Omental fat pad (tissue), 4 donors: ENCODE data around the gene ALDH1A2. TPM values are rescaled to one million over a fixed set of nuclear protein-coding genes. Genes with fewer than 3 reads are reported as not detected.
"Not testable (repeated sequence)": the region's sequence is repeated elsewhere in the genome, so short reads cannot be mapped to it uniquely, and the experiment has no call there.

ENCODE experiments used
- ATAC-seq: fragments of 150-250 bp; one replicate; pipeline ENCODE4 v1.9.1; 2016; ENCODE audit warnings: mild to moderate bottlenecking, moderate library complexity; ENCODE audit not compliant: low FRiP score
- DNase-seq: peaks from one replicate; pipeline ENCODE4 v3.0.0-alpha.2; 2019; ENCODE audit warnings: low spot score
- total RNA-seq, 4 donors: library from RNA; depleted of rRNA; stranded (reverse); fragments of >200 nt; gene quantifications; one replicate each; pipeline ENCODE4 v1.1.0, GENCODE V29; 2016
- TF ChIP-seq, protein P1 (sequence below), 3 donors: fragments of 450-650 bp; IDR thresholded peaks; one replicate each; pipeline ENCODE4 v1.5.1; 2016 to 2017; ENCODE audit warnings: antibody characterized with exemption in 3 of 3, mild to moderate bottlenecking in 3 of 3, moderate library complexity in 2 of 3

Gene ALDH1A2
- total RNA-seq, 4 donors from 2014 or later: 16.6 to 172 (median 69.6) TPM

DNA sequence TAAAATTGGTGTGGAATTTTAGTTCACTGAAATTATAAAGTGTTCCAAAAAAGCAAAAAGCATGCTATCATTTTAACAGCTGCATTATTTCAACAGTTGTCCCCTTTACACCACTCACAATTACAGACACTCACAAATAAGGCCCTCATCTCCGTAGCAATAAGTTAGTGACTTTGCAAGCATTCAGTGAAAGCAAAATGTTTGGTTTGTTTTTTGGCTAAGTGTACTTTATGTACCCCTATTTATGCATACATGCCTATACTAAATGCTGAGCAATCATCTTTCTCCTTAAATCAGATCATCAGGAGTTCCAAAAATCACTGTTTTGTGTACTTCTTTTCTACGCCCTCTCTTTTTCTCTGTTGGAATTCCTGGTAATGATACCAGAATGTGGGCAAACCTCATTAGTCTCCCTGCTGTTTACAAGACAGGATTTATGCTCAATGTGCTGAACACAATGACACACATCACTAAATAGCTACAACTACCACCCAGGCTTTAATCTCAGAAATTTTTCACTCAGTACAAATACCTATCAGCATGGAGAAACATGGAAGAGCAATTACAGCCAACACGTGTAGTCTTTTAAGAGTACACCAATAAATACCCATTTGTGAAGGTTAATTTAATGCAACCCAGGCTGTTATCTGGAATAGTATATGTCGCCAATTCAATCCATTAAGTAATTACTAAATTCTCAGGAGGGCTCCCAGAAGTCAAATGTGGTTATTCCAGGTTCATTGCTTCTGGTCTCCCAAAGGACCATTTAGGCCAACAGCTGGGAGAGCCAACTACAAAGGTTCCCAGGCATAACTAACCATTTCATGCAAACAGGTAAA lies 12.0 kb downstream of the ALDH1A2 start:
- TF ChIP-seq, protein P1, sequence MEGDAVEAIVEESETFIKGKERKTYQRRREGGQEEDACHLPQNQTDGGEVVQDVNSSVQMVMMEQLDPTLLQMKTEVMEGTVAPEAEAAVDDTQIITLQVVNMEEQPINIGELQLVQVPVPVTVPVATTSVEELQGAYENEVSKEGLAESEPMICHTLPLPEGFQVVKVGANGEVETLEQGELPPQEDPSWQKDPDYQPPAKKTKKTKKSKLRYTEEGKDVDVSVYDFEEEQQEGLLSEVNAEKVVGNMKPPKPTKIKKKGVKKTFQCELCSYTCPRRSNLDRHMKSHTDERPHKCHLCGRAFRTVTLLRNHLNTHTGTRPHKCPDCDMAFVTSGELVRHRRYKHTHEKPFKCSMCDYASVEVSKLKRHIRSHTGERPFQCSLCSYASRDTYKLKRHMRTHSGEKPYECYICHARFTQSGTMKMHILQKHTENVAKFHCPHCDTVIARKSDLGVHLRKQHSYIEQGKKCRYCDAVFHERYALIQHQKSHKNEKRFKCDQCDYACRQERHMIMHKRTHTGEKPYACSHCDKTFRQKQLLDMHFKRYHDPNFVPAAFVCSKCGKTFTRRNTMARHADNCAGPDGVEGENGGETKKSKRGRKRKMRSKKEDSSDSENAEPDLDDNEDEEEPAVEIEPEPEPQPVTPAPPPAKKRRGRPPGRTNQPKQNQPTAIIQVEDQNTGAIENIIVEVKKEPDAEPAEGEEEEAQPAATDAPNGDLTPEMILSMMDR (IDR thresholded peaks at IDR 0.05): no peak
- DNase-seq (no peak), ATAC-seq (no peak)

DNA sequence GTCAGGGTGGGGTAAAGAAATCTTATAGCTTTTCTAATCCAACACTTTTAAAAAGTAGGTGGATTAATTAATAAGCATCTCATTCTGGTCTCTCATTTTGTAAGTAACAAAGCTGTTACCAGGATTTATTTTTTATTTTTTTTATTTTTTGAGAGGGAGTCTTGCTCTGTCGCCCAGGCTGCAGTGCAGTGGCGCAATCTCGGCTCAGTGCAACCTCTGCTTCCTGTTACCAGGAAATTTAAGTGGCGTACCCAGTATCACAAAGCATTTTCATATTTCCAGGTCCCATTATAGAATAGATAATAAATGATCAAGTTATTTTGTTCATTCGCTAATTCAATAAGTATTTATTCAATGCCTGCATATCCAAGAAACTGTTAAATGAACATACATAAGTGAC lies 13.2 kb downstream of the ALDH1A2 start:
- no peak for DNase-seq
- TF ChIP-seq, protein P1 (IDR thresholded peaks at IDR 0.05): no peak
- no peak for ATAC-seq

DNA sequence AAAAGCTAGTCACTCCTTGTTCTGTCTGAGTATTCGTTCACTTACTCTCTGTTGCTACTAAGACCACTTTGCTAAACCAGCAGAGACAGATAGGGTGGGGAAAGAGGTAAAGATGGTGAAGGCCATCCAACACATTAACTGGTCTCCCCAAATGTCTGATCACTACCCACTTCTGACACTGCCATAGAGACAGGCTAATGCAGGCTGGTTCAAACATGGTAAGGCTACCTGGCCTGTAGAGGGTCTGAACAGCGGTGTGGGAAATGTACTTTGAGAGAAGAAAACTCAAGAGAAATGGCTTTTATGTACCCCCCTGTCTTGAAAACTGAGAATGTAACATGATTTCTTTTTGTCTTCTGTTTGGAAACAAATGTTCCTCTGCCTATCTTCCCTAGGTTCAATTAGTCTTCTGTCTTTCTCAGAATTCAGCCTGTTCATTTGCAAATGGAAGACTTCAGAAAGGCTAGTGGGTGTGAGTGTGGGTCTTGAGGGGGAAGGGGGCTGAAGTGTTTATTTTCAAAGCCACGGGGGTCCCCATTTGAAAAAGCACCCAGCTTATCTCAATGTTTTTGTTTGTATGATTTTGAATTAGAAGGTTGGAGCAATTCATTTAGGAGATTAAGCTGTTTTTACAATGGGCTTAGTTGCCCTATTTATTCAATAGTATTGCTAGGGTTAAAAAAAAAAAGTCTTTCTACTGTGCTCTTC lies 15.8 kb downstream of the ALDH1A2 start:
- DNase-seq (no peak), ATAC-seq (no peak)
- TF ChIP-seq, protein P1 (IDR thresholded peaks at IDR 0.05): no peak

DNA sequence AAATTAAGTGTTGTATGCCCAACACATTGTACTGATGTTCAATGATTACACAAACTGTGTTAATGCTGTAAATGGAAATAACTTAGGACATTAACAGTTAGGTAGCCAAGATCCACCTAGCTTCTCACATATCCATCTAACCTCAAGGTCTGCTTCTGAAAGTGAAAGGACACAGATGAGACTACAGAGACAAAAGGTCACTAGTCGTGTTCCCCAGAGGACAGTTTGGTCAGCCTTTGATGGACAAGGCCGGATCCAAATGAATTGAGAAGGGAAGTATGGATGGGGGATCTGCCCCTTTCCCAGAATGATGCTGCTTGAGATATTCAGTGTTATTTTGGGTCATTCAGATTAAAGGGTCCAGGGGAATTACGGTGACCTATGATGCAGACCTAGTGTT lies 17.2 kb downstream of the ALDH1A2 start:
- ATAC-seq: no peak
- no peak for DNase-seq
- TF ChIP-seq, protein P1 (IDR thresholded peaks at IDR 0.05): no peak

DNA sequence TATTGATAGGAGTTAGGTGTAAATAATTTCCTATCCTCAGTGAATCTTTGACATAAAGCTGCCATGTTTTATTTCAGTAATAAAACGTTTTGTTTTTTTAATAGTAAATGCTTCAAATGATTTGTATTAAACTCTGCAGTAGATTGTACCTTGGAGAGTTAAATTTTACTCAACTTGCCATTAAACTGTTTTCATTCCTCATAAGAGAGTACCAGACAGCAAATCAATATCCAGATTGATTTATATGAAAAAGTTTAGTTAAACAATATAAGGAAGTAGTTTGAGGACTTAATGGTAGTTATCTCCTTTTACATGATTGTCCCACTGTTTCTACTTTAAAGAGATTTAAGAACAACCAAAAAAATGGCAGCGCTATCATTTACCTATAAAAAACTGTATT lies 18.4 kb downstream of the ALDH1A2 start:
- ATAC-seq: no peak
- TF ChIP-seq, protein P1 (IDR thresholded peaks at IDR 0.05): no peak
- DNase-seq: no peak

DNA sequence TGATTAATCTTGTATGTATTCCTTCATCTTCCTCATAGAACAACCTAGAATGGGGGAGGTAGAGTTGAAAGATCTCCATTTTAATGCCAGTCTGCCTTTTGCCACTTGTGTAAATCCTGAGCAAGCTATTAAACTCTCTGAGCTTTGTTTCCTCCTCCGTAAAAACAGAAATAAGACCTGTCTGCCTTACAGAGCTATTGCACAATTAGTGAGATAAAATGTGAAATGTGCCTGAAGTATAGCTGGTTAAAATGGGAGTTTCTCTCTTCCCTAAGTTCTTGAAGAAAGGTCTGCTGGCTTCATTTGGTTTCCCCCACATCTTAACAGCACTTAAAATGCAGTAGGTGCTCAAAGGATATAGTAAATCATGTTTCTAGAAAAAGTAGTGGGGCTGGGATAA lies 19.0 kb downstream of the ALDH1A2 start:
- TF ChIP-seq, protein P1 (IDR thresholded peaks at IDR 0.05): no peak
- DNase-seq: no peak
- ATAC-seq: peak; percentile 35

DNA sequence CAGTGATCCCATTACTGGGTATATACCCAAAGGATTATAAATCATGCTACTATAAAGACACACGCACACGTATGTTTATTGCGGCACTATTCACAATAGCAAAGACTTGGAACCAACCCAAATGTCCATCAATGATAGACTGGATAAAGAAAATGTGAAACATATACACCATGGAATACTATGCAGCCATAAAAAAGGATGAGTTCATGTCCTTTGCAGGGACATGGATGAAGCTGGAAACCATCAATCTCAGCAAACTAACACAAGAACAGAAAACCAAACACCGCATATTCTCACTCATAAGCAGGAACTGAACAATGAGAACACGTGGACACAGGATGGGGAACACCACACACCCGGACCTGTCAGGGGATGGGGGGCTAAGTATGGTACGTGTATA lies 20.1 kb downstream of the ALDH1A2 start:
- not testable (repeated sequence) for ATAC-seq, DNase-seq
